SK-N-SH (cell line): Measurements from ENCODE around the gene SLC52A3.

Source experiments
- EP300 ChIP-seq, 2 experiments: IDR thresholded peaks; 2 replicates each; pipeline versions ENCODE4 v1.4.0 to v1.6.1; 2012; ENCODE audit warnings: borderline replicate concordance in 1 of 2, low read depth in 1 of 2, low read length in 1 of 2
- POLR2AphosphoS5 ChIP-seq: IDR thresholded peaks from 2 replicates; pipeline ENCODE4 v1.6.1; 2012; ENCODE audit warnings: low read depth, low read length
- TAF1 ChIP-seq: IDR thresholded peaks from 2 replicates; pipeline ENCODE4 v1.6.1; 2012; ENCODE audit warnings: low read depth, mild to moderate bottlenecking, low read length, moderate library complexity, borderline replicate concordance
- TEAD4 ChIP-seq: IDR thresholded peaks from 2 replicates; pipeline ENCODE4 v1.4.0; 2012; ENCODE audit warnings: mild to moderate bottlenecking, borderline replicate concordance; ENCODE audit not compliant: insufficient read depth
- USF2 ChIP-seq: fragments of 150-350 bp; IDR thresholded peaks from 2 replicates; pipeline ENCODE4 v1.6.1; 2017; ENCODE audit warnings: antibody characterized with exemption, low read length, low read depth, borderline replicate concordance

GRCh38 chr20:730005-730404 is 38.3 kb downstream of the SLC52A3 start:
- TF ChIP-seq USF2 (no peak), POLR2AphosphoS5 (no peak), TAF1 (no peak), EP300 (IDR thresholded peaks at IDR 0.05; ENCODE audit: borderline replicate concordance in 1 of 2, low read depth in 1 of 2, low read length in 1 of 2) (no peak), TEAD4 (no peak)
